Activated CD4-positive, alpha-beta T cell treated with anti-CD3 and anti-CD28 coated beads, Interleukin-2, amount 10 ng/mL, durations not matched to agents 7 days and 5 days (primary cell): ENCODE results near the gene GPA33. TPM values are rescaled to one million over a fixed set of nuclear protein-coding genes. Genes with fewer than 3 reads are reported as not detected.

Source experiments
- CTCF ChIA-PET: fragments of 350-600 bp; sonication (Branson Sonifier 250); formaldehyde crosslinking; loops from one replicate; lab custom pipeline; 2021; ENCODE audit warnings: antibody characterized with exemption; lab: Charles Lee
- POLR2A ChIA-PET: fragments of 350-600 bp; sonication (Branson Sonifier 250); formaldehyde crosslinking; loops from one replicate; lab custom pipeline; 2021; ENCODE audit warnings: antibody characterized with exemption; lab: Charles Lee
- DNase-seq: peaks from one replicate; pipeline ENCODE4 v3.0.0-alpha.2; 2020
- H3K27ac Mint-ChIP-seq: one replicate; pipeline ENCODE4 v1.8.0; 2021; ENCODE audit warnings: mild to moderate bottlenecking, moderate library complexity, mixed read lengths
- H3K27me3 Mint-ChIP-seq: one replicate; pipeline ENCODE4 v1.8.0; 2021; ENCODE audit warnings: mixed read lengths
- H3K36me3 Mint-ChIP-seq: one replicate; pipeline ENCODE4 v1.8.0; 2021; ENCODE audit warnings: low read depth, mixed read lengths
- H3K4me1 Mint-ChIP-seq: one replicate; pipeline ENCODE4 v1.8.0; 2021; ENCODE audit warnings: mixed read lengths
- H3K4me3 Mint-ChIP-seq: one replicate; pipeline ENCODE4 v1.8.0; 2021; ENCODE audit warnings: mild to moderate bottlenecking, moderate library complexity, mixed read lengths
- H3K9me3 Mint-ChIP-seq: one replicate; pipeline ENCODE4 v1.8.0; 2021; ENCODE audit warnings: mixed read lengths
- total RNA-seq, 2 experiments: library from RNA; stranded (reverse); gene quantifications; one replicate each; pipeline ENCODE4 v1.2.3, GENCODE V29; 2021

Gene GPA33
- total RNA-seq, 2 experiments from 2014 or later, result 2.2 to 2.3 TPM

- Mint-ChIP-seq H3K4me3 (no peak overlapping the region), H3K27me3 (peaks cover 20% of the 10 kb centered on the region), H3K4me1 (peaks cover under 1% of the 10 kb centered on the region), H3K36me3 (no peaks in the 10 kb centered on the region), H3K9me3 (no peaks in the 10 kb centered on the region), H3K27ac (no peak overlapping the region)
- CTCF ChIA-PET, result interaction anchor here (0.8 kb wide), 1 partner anchor 51 kb away, joined by 3 read pairs; no protein-coding TSS in a partner anchor
- POLR2A ChIA-PET, result no interaction called here
- DNase-seq, result no peak
Measured at GRCh38 chr1:167016100-167016750, 74.0 kb downstream of the GPA33 start.

- CTCF ChIA-PET, result no interaction called here
- Mint-ChIP-seq H3K4me3 (no peak overlapping the region), H3K9me3 (no peaks in the 10 kb centered on the region), H3K27me3 (peaks cover 25% of the 10 kb centered on the region), H3K27ac (no peak overlapping the region), H3K4me1 (peaks cover 7% of the 10 kb centered on the region), H3K36me3 (no peaks in the 10 kb centered on the region)
- DNase-seq, result no peak
- POLR2A ChIA-PET, result no interaction called here
Measured at GRCh38 chr1:167013108-167013929, 76.9 kb downstream of the GPA33 start.

DNA sequence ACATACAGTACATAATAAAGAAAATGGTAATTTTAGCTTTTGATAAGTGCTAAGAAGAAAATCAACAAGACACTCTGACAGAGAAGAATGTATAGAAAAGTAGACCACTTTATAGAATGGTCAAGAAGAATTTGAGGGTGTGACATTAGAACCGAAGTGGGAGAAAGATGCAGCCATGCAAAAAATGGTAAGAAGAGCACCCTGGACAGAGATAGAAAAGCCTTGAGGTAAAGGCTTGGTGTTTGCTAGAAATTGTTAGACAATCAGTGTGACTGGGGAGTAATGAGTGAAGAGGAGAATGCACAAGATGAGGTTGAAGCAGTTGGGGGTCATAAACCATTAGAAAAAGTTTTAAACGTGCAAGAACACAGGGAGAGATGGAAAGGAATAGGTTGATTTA, 77.6 kb downstream of the GPA33 start:
- ChIA-PET CTCF (no interaction called here), POLR2A (no interaction called here)
- H3K36me3 Mint-ChIP-seq, result no peaks in the 10 kb centered on the region
- peaks cover 27% of the 10 kb centered on the region for H3K27me3 Mint-ChIP-seq
- no peaks in the 10 kb centered on the region for H3K9me3 Mint-ChIP-seq
- DNase-seq, result no peak
- H3K4me3 Mint-ChIP-seq, result no peak overlapping the region
- H3K27ac Mint-ChIP-seq, result no peak overlapping the region
- peaks cover 7% of the 10 kb centered on the region for H3K4me1 Mint-ChIP-seq

DNA sequence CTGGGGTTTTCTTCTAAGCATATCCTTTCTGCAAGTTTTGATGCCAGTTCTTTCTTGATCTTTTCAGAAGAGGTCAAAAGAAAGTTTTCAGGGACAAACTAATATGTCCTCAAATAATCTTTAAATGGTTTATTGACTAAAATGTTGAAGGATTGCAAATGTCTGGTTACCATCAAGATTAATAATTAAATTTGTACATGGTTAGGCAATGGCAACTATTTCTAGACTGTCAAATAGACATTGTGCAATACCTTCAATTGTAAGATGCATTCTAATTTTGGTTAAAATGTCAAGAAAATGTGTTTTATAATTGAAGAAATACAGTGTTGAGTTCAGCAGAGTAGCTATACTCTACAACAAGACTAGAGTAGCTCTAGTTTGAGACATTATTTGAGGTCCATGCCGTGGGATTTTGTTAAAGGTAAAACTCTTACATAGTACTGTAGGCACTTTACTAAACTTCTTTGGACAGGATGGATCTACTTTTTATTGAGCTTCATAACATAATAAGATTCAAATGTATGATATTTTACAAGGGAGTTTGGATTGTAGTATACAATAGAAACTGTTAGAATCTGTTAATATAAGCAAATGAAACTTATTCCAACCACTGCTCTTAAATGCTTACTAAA, 78.5 kb downstream of the GPA33 start:
- H3K27ac Mint-ChIP-seq, result no peak overlapping the region
- H3K4me1 Mint-ChIP-seq, result peaks cover 7% of the 10 kb centered on the region
- no peaks in the 10 kb centered on the region for H3K9me3 Mint-ChIP-seq
- ChIA-PET CTCF (no interaction called here), POLR2A (no interaction called here)
- H3K36me3 Mint-ChIP-seq, result no peaks in the 10 kb centered on the region
- no peak for DNase-seq
- H3K4me3 Mint-ChIP-seq, result no peak overlapping the region
- peaks cover 29% of the 10 kb centered on the region for H3K27me3 Mint-ChIP-seq

- H3K27me3 Mint-ChIP-seq, result peaks cover 17% of the 10 kb centered on the region
- ChIA-PET POLR2A (no interaction called here), CTCF (no interaction called here)
- H3K27ac Mint-ChIP-seq, result no peak overlapping the region
- peaks cover 3% of the 10 kb centered on the region for H3K36me3 Mint-ChIP-seq
- H3K4me1 Mint-ChIP-seq, result peaks cover 16% of the 10 kb centered on the region
- no peak overlapping the region for H3K4me3 Mint-ChIP-seq
- H3K9me3 Mint-ChIP-seq, result peaks cover 15% of the 10 kb centered on the region
- no peak for DNase-seq
Measured at GRCh38 chr1:167003711-167004110, 86.5 kb downstream of the GPA33 start.

Other genes with a start within 250 kb of the GPA33 start
- 10 to 100 TPM; 17.0 to 18.8 TPM for gene TADA1, start 214.1 kb downstream of the GPA33 start, total RNA-seq
- 1 to 10 TPM; 6.8 to 8.4 TPM for gene ILDR2, start 114.8 kb downstream of the GPA33 start, total RNA-seq
- gene MAEL, start 101.1 kb downstream of the GPA33 start, total RNA-seq, result under 1 TPM in 1 of 2 experiments, not detected in 1; 0.19 TPM
- gene STYXL2, start 3.7 kb upstream of the GPA33 start, total RNA-seq, result not detected
- 10 to 100 TPM; 22.0 to 22.3 TPM for gene POU2F1, start 130.5 kb upstream of the GPA33 start, total RNA-seq